Fibroblast of mammary gland (primary cell): Measurements from ENCODE around the gene VWC2.

Source experiments
- DNase-seq: peaks from one replicate; pipeline ENCODE4 v3.0.0-alpha.2; 2010; ENCODE audit warnings: low read depth
- H3K4me3 ChIP-seq: 2 replicates; pipeline ENCODE4 v1.5.1; 2011; ENCODE audit warnings: low read depth, mild to moderate bottlenecking, low read length, moderate library complexity; ENCODE audit not compliant: control insufficient read depth
- TF ChIP-seq, protein P1 (sequence below): conservative IDR thresholded peaks from 2 replicates; pipeline ENCODE4 v1.5.1; 2011; ENCODE audit warnings: low read depth, low read length, inconsistent platforms; ENCODE audit not compliant: control insufficient read depth, insufficient read depth

VWC2 gene

DNA sequence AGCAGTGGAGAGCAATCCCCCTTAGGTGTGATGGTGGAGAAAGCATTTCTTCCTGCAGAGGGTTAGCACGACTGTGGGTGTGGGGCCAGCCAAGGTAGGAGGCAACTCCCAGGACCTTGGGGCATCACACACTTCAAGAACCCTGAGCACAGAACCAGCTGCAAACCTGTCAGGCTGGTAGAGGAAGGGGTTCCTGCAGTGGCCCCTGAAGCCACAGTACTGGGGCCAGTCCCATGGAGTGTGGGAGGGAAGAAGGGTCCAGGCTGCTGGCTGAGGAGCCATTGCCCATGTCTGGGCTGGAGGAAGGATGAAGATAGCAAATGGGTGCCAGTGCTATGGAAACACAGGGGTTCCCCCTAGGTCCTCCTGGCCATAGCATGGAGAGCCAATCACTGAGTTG is 110.5 kb downstream of the VWC2 start:
- TF ChIP-seq, protein P1, sequence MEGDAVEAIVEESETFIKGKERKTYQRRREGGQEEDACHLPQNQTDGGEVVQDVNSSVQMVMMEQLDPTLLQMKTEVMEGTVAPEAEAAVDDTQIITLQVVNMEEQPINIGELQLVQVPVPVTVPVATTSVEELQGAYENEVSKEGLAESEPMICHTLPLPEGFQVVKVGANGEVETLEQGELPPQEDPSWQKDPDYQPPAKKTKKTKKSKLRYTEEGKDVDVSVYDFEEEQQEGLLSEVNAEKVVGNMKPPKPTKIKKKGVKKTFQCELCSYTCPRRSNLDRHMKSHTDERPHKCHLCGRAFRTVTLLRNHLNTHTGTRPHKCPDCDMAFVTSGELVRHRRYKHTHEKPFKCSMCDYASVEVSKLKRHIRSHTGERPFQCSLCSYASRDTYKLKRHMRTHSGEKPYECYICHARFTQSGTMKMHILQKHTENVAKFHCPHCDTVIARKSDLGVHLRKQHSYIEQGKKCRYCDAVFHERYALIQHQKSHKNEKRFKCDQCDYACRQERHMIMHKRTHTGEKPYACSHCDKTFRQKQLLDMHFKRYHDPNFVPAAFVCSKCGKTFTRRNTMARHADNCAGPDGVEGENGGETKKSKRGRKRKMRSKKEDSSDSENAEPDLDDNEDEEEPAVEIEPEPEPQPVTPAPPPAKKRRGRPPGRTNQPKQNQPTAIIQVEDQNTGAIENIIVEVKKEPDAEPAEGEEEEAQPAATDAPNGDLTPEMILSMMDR: no peak
- no peak overlapping the region for H3K4me3 ChIP-seq

DNA sequence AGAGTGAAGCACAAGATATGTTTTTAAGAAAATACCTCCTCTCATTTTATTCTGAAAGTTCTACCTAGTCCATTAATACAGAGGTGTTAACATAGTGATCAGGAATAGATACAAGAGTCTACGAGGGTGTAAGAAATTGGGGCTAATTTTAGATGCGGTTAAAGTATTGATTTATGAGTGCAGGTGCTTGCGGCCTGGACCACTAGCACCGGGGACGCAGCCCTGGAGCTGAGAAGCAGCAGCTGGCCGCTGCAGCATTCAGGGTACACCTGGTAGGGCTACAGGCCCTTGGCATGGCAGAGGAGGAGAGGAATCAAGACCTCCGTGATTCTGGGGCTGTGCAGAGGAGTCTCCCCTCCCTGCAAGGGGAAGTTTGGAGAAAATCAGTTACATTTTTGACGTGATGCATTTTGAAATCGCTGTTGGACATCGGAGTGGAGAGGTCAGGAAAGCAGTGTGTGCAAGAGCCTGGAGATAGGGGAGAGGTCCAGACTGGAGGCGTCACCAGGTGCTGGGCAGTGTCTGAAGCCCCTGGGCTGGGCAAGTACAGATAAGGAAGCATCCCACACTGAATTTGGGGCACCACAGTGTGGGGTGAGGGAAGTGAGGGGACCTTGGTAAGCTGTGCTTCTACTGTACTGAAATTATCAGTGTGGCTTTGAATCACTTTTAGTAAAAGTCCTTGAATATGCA is 112.3 kb downstream of the VWC2 start:
- no peak overlapping the region for H3K4me3 ChIP-seq
- no peak for DNase-seq
- TF ChIP-seq, protein P1: no peak

More for the DNA sequence above, 110.5 kb downstream of the VWC2 start:
- no peak for DNase-seq

DNA sequence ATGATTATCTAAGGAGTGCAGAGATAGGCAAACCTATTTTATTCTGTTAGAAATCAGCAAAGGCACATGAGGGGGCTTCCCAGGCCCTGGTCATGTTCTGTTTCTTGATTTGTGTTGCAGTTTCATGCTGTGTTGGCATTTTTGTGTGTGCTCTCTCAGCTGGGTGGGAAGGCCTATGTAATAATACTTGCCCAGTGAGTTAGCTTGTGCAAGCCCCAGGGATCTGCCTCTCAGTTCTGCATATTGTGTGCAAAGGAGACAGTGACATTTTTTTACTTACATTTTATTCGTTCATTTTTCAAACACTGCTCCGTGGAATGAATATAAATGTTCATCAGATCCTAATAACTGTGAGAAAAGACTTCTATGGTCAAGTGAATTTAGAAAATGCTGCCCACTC is 119.0 kb downstream of the VWC2 start:
- no peak overlapping the region for H3K4me3 ChIP-seq
- TF ChIP-seq, protein P1: no peak
- no peak for DNase-seq

DNA sequence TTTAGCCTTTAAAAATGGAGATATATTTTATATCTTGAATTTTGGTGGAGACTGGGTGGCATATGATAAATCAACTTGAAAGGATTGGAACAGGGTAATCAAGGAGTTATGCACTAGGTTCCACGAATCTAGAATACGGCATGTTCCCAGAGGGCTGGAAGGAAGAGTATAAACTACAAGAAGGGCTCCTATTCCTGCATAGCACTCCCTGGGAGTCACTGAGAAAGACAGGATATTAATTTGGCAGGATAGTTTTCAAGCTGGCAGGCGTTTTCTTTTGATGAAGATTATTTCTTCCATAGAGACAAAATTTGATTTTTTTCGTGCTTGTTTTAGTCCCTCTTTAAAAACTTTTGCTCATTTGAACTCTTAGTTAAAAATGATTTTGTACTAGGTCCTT is 119.7 kb downstream of the VWC2 start:
- TF ChIP-seq, protein P1: no peak
- DNase-seq: no peak
- H3K4me3 ChIP-seq: no peak overlapping the region

DNA sequence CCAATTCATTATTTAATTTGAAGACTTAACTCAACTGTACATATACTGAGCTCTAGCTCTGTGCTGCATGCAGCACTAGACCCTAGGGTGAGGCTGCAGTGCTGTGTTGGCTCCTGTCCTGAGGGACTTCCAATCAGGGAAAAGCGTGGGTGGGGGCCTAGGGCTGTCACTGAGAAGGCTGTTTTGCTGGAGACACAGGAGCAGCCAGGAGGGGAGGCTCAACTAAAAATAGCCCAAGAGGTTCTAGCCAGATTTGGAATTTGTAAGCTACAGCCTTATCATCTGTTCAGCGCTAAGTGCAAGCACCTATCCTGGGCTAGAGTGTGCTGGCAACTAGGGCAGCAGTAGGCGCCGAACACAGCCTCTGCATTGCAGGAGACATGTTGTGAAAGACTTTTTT is 121.1 kb downstream of the VWC2 start:
- DNase-seq: no peak
- H3K4me3 ChIP-seq: no peak overlapping the region
- TF ChIP-seq, protein P1: no peak

DNA sequence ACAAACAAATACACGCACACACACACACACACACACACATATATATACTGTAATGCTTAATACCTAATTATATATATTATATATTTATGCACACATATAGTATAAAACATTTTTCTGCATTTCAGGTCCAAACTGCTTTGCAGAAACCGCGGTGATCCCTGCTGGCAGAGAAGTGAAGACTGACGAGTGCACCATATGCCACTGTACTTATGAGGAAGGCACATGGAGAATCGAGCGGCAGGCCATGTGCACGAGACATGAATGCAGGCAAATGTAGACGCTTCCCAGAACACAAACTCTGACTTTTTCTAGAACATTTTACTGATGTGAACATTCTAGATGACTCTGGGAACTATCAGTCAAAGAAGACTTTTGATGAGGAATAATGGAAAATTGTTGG is 138.5 kb downstream of the VWC2 start:
- TF ChIP-seq, protein P1: no peak
- DNase-seq: no peak
- H3K4me3 ChIP-seq: no peak overlapping the region

DNA sequence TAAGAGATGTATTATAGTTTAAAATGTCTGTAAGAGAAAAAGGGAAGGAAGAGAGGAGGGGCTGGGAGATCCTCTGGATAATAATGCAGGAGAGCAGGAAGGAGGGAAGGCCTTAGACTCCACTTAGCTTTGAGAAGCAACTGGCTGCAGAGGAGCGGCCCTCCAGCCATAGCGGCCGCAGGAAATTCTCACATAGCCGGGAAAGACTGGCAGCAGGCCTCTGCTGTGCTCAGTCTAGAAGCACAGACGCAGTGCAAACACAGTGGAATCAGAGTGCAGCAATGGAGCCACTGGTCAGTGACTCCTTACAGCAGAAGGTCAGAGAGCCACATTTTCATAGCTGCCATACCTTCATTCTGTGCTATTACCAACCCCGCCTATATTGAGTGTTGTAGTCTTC is 153.3 kb downstream of the VWC2 start:
- DNase-seq: no peak
- TF ChIP-seq, protein P1: no peak
- H3K4me3 ChIP-seq: no peak overlapping the region
